ENCODE measurements around the gene SGO1. TPM values are rescaled to one million over a fixed set of nuclear protein-coding genes. Genes with fewer than 3 reads are reported as not detected.

Gene SGO1
- total RNA-seq, 1 experiment from 2014 or later, result 34.3 TPM

DNA sequence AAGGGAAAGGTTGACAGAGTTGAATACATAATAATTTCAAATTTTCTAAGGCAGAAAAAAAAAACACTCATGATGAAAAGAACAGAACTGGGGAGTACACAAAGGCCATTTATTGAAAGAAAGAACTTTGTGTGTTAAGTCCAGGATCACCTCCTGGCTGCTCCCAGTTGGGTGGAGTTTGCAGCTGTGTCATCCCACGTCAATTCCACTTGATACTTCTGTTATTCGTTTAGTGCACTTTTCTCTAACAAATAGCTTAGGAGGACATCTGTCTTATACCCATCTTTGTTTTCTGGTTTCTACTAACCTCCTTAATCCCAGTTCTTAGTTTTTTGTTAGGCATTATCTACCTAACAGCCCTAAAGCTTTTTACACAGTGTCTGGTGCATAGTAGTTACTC, 44.7 kb downstream of the SGO1 start:
- H3K4me3 Mint-ChIP-seq, result no peak overlapping the region
- CTCF ChIA-PET, result interaction anchor here (0.6 to 1.3 kb wide), 3 partner anchors 11 to 890 kb away, joined by 3 to 4 read pairs (median 3); no protein-coding TSS in a partner anchor

More for the DNA sequence above, 44.7 kb downstream of the SGO1 start:
- ATAC-seq (no peak), DNase-seq (ENCODE audit: low spot score) (no peak)
- Mint-ChIP-seq H3K27me3 (ENCODE audit: low read depth) (no peaks in the 10 kb centered on the region), H3K36me3 (no peaks in the 10 kb centered on the region), H3K27ac (no peak overlapping the region), H3K4me1 (peaks cover 16% of the 10 kb centered on the region), H3K9me3 (peaks cover 8% of the 10 kb centered on the region)
- POLR2A ChIA-PET, result no interaction called here
- TF ChIP-seq ZNF423 (CRISPR knock-in tag; IDR thresholded peaks at IDR 0.05) (no peak), ETV6 (CRISPR knock-in tag; IDR thresholded peaks at IDR 0.05) (no peak), NFE2L1 (CRISPR knock-in tag; IDR thresholded peaks at IDR 0.05) (no peak), ATF1 (CRISPR knock-in tag; IDR thresholded peaks at IDR 0.05) (no peak), NFATC4 (CRISPR knock-in tag; IDR thresholded peaks at IDR 0.05) (no peak), PRRX2 (CRISPR knock-in tag; IDR thresholded peaks at IDR 0.05) (no peak), NR2C2 (CRISPR knock-in tag; IDR thresholded peaks at IDR 0.05) (no peak), SP1 (CRISPR knock-in tag; conservative IDR thresholded peaks at IDR 0.05) (no peak), RORB (CRISPR knock-in tag; IDR thresholded peaks at IDR 0.05) (no peak), ZNF396 (CRISPR knock-in tag; IDR thresholded peaks at IDR 0.05; ENCODE audit: borderline replicate concordance) (no peak), ZNF121 (CRISPR knock-in tag; IDR thresholded peaks at IDR 0.05) (no peak), ZNF671 (CRISPR knock-in tag; IDR thresholded peaks at IDR 0.05) (no peak)
- TF ChIP-seq, protein P1, sequence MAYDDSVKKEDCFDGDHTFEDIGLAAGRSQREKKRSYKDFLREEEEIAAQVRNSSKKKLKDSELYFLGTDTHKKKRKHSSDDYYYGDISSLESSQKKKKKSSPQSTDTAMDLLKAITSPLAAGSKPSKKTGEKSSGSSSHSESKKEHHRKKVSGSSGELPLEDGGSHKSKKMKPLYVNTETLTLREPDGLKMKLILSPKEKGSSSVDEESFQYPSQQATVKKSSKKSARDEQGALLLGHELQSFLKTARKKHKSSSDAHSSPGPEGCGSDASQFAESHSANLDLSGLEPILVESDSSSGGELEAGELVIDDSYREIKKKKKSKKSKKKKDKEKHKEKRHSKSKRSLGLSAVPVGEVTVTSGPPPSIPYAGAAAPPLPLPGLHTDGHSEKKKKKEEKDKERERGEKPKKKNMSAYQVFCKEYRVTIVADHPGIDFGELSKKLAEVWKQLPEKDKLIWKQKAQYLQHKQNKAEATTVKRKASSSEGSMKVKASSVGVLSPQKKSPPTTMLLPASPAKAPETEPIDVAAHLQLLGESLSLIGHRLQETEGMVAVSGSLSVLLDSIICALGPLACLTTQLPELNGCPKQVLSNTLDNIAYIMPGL (CRISPR knock-in tag; IDR thresholded peaks at IDR 0.05), result no peak
- TF ChIP-seq, protein P2, sequence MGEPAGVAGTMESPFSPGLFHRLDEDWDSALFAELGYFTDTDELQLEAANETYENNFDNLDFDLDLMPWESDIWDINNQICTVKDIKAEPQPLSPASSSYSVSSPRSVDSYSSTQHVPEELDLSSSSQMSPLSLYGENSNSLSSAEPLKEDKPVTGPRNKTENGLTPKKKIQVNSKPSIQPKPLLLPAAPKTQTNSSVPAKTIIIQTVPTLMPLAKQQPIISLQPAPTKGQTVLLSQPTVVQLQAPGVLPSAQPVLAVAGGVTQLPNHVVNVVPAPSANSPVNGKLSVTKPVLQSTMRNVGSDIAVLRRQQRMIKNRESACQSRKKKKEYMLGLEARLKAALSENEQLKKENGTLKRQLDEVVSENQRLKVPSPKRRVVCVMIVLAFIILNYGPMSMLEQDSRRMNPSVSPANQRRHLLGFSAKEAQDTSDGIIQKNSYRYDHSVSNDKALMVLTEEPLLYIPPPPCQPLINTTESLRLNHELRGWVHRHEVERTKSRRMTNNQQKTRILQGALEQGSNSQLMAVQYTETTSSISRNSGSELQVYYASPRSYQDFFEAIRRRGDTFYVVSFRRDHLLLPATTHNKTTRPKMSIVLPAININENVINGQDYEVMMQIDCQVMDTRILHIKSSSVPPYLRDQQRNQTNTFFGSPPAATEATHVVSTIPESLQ (CRISPR knock-in tag; IDR thresholded peaks at IDR 0.05), result no peak
- TF ChIP-seq, protein P3, sequence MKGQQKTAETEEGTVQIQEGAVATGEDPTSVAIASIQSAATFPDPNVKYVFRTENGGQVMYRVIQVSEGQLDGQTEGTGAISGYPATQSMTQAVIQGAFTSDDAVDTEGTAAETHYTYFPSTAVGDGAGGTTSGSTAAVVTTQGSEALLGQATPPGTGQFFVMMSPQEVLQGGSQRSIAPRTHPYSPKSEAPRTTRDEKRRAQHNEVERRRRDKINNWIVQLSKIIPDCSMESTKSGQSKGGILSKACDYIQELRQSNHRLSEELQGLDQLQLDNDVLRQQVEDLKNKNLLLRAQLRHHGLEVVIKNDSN (CRISPR knock-in tag; IDR thresholded peaks at IDR 0.05), result no peak
- TF ChIP-seq, protein P4, sequence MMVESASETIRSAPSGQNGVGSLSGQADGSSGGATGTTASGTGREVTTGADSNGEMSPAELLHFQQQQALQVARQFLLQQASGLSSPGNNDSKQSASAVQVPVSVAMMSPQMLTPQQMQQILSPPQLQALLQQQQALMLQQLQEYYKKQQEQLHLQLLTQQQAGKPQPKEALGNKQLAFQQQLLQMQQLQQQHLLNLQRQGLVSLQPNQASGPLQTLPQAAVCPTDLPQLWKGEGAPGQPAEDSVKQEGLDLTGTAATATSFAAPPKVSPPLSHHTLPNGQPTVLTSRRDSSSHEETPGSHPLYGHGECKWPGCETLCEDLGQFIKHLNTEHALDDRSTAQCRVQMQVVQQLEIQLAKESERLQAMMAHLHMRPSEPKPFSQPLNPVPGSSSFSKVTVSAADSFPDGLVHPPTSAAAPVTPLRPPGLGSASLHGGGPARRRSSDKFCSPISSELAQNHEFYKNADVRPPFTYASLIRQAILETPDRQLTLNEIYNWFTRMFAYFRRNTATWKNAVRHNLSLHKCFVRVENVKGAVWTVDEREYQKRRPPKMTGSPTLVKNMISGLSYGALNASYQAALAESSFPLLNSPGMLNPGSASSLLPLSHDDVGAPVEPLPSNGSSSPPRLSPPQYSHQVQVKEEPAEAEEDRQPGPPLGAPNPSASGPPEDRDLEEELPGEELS (CRISPR knock-in tag; IDR thresholded peaks at IDR 0.05), result no peak
- TF ChIP-seq, protein P5, sequence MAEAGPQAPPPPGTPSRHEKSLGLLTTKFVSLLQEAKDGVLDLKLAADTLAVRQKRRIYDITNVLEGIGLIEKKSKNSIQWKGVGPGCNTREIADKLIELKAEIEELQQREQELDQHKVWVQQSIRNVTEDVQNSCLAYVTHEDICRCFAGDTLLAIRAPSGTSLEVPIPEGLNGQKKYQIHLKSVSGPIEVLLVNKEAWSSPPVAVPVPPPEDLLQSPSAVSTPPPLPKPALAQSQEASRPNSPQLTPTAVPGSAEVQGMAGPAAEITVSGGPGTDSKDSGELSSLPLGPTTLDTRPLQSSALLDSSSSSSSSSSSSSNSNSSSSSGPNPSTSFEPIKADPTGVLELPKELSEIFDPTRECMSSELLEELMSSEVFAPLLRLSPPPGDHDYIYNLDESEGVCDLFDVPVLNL (CRISPR knock-in tag; IDR thresholded peaks at IDR 0.05; ENCODE audit: borderline replicate concordance, low read depth), result no peak
- TF ChIP-seq, protein P6, sequence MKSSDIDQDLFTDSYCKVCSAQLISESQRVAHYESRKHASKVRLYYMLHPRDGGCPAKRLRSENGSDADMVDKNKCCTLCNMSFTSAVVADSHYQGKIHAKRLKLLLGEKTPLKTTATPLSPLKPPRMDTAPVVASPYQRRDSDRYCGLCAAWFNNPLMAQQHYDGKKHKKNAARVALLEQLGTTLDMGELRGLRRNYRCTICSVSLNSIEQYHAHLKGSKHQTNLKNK (CRISPR knock-in tag; IDR thresholded peaks at IDR 0.05), result no peak
- TF ChIP-seq, protein P7, sequence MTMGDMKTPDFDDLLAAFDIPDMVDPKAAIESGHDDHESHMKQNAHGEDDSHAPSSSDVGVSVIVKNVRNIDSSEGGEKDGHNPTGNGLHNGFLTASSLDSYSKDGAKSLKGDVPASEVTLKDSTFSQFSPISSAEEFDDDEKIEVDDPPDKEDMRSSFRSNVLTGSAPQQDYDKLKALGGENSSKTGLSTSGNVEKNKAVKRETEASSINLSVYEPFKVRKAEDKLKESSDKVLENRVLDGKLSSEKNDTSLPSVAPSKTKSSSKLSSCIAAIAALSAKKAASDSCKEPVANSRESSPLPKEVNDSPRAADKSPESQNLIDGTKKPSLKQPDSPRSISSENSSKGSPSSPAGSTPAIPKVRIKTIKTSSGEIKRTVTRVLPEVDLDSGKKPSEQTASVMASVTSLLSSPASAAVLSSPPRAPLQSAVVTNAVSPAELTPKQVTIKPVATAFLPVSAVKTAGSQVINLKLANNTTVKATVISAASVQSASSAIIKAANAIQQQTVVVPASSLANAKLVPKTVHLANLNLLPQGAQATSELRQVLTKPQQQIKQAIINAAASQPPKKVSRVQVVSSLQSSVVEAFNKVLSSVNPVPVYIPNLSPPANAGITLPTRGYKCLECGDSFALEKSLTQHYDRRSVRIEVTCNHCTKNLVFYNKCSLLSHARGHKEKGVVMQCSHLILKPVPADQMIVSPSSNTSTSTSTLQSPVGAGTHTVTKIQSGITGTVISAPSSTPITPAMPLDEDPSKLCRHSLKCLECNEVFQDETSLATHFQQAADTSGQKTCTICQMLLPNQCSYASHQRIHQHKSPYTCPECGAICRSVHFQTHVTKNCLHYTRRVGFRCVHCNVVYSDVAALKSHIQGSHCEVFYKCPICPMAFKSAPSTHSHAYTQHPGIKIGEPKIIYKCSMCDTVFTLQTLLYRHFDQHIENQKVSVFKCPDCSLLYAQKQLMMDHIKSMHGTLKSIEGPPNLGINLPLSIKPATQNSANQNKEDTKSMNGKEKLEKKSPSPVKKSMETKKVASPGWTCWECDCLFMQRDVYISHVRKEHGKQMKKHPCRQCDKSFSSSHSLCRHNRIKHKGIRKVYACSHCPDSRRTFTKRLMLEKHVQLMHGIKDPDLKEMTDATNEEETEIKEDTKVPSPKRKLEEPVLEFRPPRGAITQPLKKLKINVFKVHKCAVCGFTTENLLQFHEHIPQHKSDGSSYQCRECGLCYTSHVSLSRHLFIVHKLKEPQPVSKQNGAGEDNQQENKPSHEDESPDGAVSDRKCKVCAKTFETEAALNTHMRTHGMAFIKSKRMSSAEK (CRISPR knock-in tag; IDR thresholded peaks at IDR 0.05; ENCODE audit: borderline replicate concordance), result no peak
